K562 (cell line): Measurements from ENCODE around the gene FCER2. TPM values are rescaled to one million over a fixed set of nuclear protein-coding genes. Genes with fewer than 3 reads are reported as not detected.

ENCODE experiments used
- CEBPZ ChIP-seq: fragments of 150-350 bp; IDR thresholded peaks from 2 replicates; pipeline ENCODE4 v1.6.1; 2014; ENCODE audit warnings: low read depth, mild to moderate bottlenecking, low read length, borderline replicate concordance
- COPS2 ChIP-seq: fragments of 450-650 bp; conservative IDR thresholded peaks from 2 replicates; pipeline ENCODE4 v1.6.1; 2016; ENCODE audit warnings: mild to moderate bottlenecking, moderate library complexity
- DNMT1 ChIP-seq: fragments of 450-650 bp; IDR thresholded peaks from 2 replicates; pipeline ENCODE4 v1.6.1; 2016; ENCODE audit warnings: antibody characterized with exemption, mild to moderate bottlenecking
- EHMT2 ChIP-seq: fragments of 450-650 bp; IDR thresholded peaks from 2 replicates; pipeline ENCODE4 v1.6.1; 2018; ENCODE audit warnings: antibody characterized with exemption
- GATA2 ChIP-seq: sonication (generic); formaldehyde crosslinking; IDR thresholded peaks from 2 replicates; pipeline ENCODE4 v1.4.0; 2020; ENCODE audit warnings: mild to moderate bottlenecking, missing genetic modification reagents
- GATAD2A ChIP-seq: fragments of 450-650 bp; IDR thresholded peaks from 2 replicates; pipeline ENCODE4 v1.6.1; 2017
- GTF2A2 ChIP-seq: IDR thresholded peaks from 2 replicates; pipeline ENCODE4 v1.6.1; 2016; ENCODE audit warnings: mild to moderate bottlenecking, missing genetic modification characterization, missing compliant biosample characterization
- IFI16 ChIP-seq: fragments of 250-450 bp; sonication (Bioruptor Pico); IDR thresholded peaks from 2 replicates; pipeline ENCODE4 v2.1.2; 2022; ENCODE audit warnings: mild to moderate bottlenecking, inconsistent platforms
- MYC ChIP-seq, 2 experiments: fragments of 250-450 bp in 1 of 2; sonication (Bioruptor Pico) in 1 of 2; IDR thresholded peaks; 2 replicates each; pipeline versions ENCODE4 v1.5.1 to v1.6.1; 2012 to 2021; ENCODE audit warnings: low read depth in 2 of 2, borderline replicate concordance in 1 of 2, improper control_type of control experiment in 1 of 2, low read length in 1 of 2, mild to moderate bottlenecking in 1 of 2, moderate library complexity in 1 of 2
- RBM25 ChIP-seq: fragments of 200-400 bp; formaldehyde crosslinking; IDR thresholded peaks from 2 replicates; pipeline ENCODE4 v1.6.1; 2018; ENCODE audit warnings: low read length, low read depth, moderate library complexity; ENCODE audit not compliant: severe bottlenecking
- RCOR1 ChIP-seq, 2 experiments: IDR thresholded peaks; 2 replicates each; pipeline ENCODE4 v1.6.1; 2012; ENCODE audit warnings: low read depth in 2 of 2, low read length in 2 of 2, borderline replicate concordance in 1 of 2, improper control_type of control experiment in 1 of 2
- SIX5 ChIP-seq, 2 experiments: IDR thresholded peaks; 2 replicates each; pipeline ENCODE4 v1.6.1; 2011; ENCODE audit warnings: low read length in 2 of 2, borderline replicate concordance in 1 of 2, low read depth in 1 of 2, mild to moderate bottlenecking in 1 of 2, moderate library complexity in 1 of 2; ENCODE audit not compliant: insufficient read depth in 1 of 2
- ZNF764 ChIP-seq: fragments of 250-450 bp; sonication (Bioruptor Pico); IDR thresholded peaks from 2 replicates; pipeline ENCODE4 v1.4.0; 2020; ENCODE audit warnings: low read depth, mild to moderate bottlenecking, moderate library complexity
- polyA plus RNA-seq, 8 experiments: library from polyadenylated mRNA; depleted of rRNA in 4 of 8; stranded (reverse) in 5 of 8; unstranded in 3 of 8; fragments of >200 nt; fragmentation: Nextera tagmentation in 2 of 8; fragmentation: Illumina TruSeq in 1 of 8; extraction: Ambion mirVana in 2 of 8; extraction: Trizol in 1 of 8; gene quantifications; 2 replicates each; pipeline versions ENCODE4 v1.2.1 to v1.2.3, GENCODE V29; 2011 to 2014; ENCODE audit warnings: inconsistent platforms in 1 of 8, missing spikeins in 1 of 8
- total RNA-seq, 7 experiments: library from RNA; depleted of rRNA in 6 of 7; stranded (reverse); fragments of >200 nt in 6 of 7; fragmentation: Illumina TruSeq in 2 of 7; extraction: Trizol in 2 of 7; gene quantifications; 2 replicates each; pipeline versions ENCODE4 v1.2.1 to v1.2.3, GENCODE V29; 2011 to 2021; ENCODE audit warnings: low replicate concordance in 1 of 7
- TF ChIP-seq, protein P1 (sequence below), 2 experiments: fragments of 450-650 bp; IDR thresholded peaks; 2 replicates each; pipeline ENCODE4 v1.6.1; 2016; ENCODE audit warnings: mild to moderate bottlenecking in 2 of 2, borderline replicate concordance in 1 of 2, low read depth in 1 of 2, moderate library complexity in 1 of 2

The FCER2 gene
- total and polyA plus RNA-seq, 9 of the 15 experiments (the other 6 are each of a cell fraction or from before 2014, with no cell fraction given): 0.11 TPM; not detected in 8

GRCh38 chr19:7648265-7649014 lies 53.5 kb downstream of the FCER2 start (continued):
- TF ChIP-seq GATA2 (no peak), RCOR1 (IDR thresholded peaks at IDR 0.05; ENCODE audit: borderline replicate concordance in 1 of 2, low read depth in 2 of 2, low read length in 2 of 2) (0 out of 4 replicates have a peak, but pooled peaks of 1 of the 2 experiments have one; percentile 27), RBM25 (peak; percentile 83), GATAD2A (no peak), MYC (IDR thresholded peaks at IDR 0.05; ENCODE audit: low read depth, low read length) (no peak), MYC (CRISPR knock-in tag; IDR thresholded peaks at IDR 0.05; ENCODE audit: borderline replicate concordance, low read depth) (no peak), CEBPZ (no peak), DNMT1 (0 out of 2 replicates have a peak, but pooled peaks have one; percentile 82), ZNF764 (no peak), IFI16 (CRISPR knock-in tag) (no peak), SIX5 (IDR thresholded peaks at IDR 0.05; ENCODE audit: borderline replicate concordance in 1 of 2, insufficient read depth in 1 of 2, low read depth in 1 of 2, low read length in 2 of 2) (no peak), GTF2A2 (no peak), COPS2 (no peak), EHMT2 (no peak)
- TF ChIP-seq, protein P1, sequence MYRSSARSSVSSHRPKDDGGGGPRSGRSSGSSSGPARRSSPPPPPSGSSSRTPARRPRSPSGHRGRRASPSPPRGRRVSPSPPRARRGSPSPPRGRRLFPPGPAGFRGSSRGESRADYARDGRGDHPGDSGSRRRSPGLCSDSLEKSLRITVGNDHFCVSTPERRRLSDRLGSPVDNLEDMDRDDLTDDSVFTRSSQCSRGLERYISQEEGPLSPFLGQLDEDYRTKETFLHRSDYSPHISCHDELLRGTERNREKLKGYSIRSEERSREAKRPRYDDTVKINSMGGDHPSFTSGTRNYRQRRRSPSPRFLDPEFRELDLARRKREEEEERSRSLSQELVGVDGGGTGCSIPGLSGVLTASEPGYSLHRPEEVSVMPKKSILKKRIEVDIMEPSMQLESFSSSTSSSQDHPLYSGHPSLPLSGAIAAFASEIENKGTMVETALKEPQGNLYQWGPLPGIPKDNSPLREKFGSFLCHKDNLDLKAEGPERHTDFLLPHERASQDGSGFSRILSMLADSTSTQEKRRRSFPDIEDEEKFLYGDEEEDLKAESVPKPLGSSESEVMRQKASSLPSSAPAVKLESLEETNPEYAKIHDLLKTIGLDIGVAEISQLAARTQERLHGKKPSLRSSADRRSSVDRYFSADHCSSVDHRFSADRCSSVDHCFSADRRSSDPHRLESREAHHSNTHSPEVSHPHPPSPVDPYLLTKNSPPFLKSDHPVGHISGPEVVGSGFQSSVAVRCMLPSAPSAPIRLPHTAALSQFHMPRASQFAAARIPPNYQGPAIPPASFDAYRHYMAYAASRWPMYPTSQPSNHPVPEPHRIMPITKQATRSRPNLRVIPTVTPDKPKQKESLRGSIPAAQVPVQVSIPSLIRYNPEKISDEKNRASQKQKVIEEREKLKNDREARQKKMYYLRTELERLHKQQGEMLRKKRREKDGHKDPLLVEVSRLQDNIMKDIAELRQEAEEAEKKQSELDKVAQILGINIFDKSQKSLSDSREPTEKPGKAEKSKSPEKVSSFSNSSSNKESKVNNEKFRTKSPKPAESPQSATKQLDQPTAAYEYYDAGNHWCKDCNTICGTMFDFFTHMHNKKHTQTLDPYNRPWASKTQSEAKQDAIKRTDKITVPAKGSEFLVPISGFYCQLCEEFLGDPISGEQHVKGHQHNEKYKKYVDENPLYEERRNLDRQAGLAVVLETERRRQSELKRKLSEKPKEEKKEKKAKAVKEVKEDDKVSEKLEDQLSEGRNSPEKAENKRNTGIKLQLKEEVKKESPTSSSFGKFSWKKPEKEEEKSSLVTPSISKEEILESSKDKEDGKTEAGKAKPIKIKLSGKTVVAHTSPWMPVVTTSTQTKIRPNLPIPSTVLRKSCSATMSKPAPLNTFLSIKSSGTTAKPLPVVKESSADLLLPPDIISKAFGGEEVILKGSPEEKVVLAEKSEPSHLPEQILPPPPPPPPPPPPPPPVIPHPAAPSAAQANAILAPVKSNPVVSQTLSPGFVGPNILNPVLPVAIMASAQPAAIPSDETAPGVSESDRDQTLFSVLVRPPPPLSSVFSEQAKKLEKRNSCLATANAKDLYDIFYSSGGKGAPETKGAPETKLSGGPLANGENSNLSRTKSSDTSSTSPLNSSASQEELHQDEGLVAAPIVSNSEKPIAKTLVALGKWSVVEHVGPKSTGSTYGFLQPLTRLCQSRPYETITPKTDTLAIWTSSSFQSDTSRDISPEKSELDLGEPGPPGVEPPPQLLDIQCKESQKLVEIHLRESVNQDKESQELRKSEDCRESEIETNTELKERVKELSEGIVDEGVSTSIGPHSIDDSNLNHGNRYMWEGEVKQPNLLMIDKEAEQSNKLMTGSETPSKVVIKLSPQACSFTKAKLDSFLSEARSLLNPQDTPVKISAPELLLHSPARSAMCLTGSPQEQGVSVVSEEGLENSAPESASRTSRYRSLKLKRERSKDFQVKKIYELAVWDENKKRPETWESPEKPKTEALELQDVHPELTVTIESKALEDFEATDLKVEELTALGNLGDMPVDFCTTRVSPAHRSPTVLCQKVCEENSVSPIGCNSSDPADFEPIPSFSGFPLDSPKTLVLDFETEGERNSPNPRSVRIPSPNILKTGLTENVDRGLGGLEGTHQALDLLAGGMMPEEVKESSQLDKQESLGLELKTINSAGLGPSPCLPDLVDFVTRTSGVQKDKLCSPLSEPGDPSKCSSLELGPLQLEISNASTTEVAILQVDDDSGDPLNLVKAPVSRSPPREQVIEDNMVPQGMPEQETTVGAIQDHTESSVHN (IDR thresholded peaks at IDR 0.05; ENCODE audit: borderline replicate concordance in 1 of 2, low read depth in 1 of 2): no peak
